Heart left ventricle (tissue), 16 donors: ENCODE measurements around the gene VPS37C. TPM values are rescaled to one million over a fixed set of nuclear protein-coding genes. Genes with fewer than 3 reads are reported as not detected.

Experiments used
- ATAC-seq, 4 donors: fragments of 200-7000 bp; cut with Tn5 transposase; one replicate each; pipeline ENCODE4 v1.9.1; 2020 to 2022; ENCODE audit warnings: moderate library complexity in 4 of 4, mild to moderate bottlenecking in 3 of 4, moderate number of reproducible peaks in 1 of 4
- DNase-seq, 5 donors: peaks; one replicate each; pipeline ENCODE4 v3.0.0-alpha.2; 2020
- H3K27ac ChIP-seq, 12 donors: fragments of 200-600 bp; sonication (generic) in 4 of 12; one replicate each; pipeline versions ENCODE4 v1.5.0 to v1.8.0; 2016 to 2022; ENCODE audit warnings: mild to moderate bottlenecking in 2 of 12
- H3K27me3 ChIP-seq, 9 donors: fragments of 200-600 bp; sonication (generic) in 2 of 9; one replicate each; pipeline versions ENCODE4 v1.5.1 to v1.8.0; 2016 to 2022; ENCODE audit warnings: mild to moderate bottlenecking in 3 of 9
- H3K36me3 ChIP-seq, 9 donors: fragments of 200-600 bp; sonication (generic) in 2 of 9; one replicate each; pipeline versions ENCODE4 v1.5.0 to v1.8.0; 2018 to 2022; ENCODE audit warnings: mild to moderate bottlenecking in 2 of 9
- H3K4me1 ChIP-seq, 12 donors: fragments of 200-600 bp; sonication (generic) in 4 of 12; one replicate each; pipeline versions ENCODE4 v1.5.0 to v1.8.0; 2016 to 2022; ENCODE audit warnings: mild to moderate bottlenecking in 3 of 12
- H3K4me3 ChIP-seq, 12 donors: fragments of 200-600 bp; sonication (generic) in 4 of 12; one replicate each; pipeline versions ENCODE4 v1.5.0 to v1.8.0; 2017 to 2022; ENCODE audit warnings: mild to moderate bottlenecking in 9 of 12, moderate library complexity in 4 of 12
- H3K9me3 ChIP-seq, 12 donors: fragments of 200-600 bp; sonication (generic) in 4 of 12; one replicate each; pipeline versions ENCODE4 v1.5.0 to v1.8.0; 2016 to 2022; ENCODE audit warnings: mild to moderate bottlenecking in 1 of 12
- CTCF ChIP-seq, 12 donors: fragments of 200-600 bp; sonication (generic) in 4 of 12; IDR thresholded peaks; one replicate each; pipeline versions ENCODE4 v1.5.0 to v1.8.0; 2018 to 2022; ENCODE audit warnings: antibody characterized with exemption in 12 of 12, mild to moderate bottlenecking in 5 of 12
- POLR2A ChIP-seq, 2 donors: fragments of 450-650 bp; IDR thresholded peaks; one replicate each; pipeline ENCODE4 v1.6.1; 2017; ENCODE audit warnings: antibody characterized with exemption in 2 of 2, mild to moderate bottlenecking in 2 of 2, moderate library complexity in 2 of 2
- WGBS, 4 donors: extraction: QIAGEN DNeasy Blood & Tissue Kit in 2 of 4; methylation state at CpG; one replicate each; pipeline versions ENCODE4 v1.1.5 to v1.1.7; 2013 to 2018; 5-methylcytosine and 5-hydroxymethylcytosine counted together
- intact Hi-C, 10 donors: fragments of 100-400 bp; cut with DNase I; formaldehyde crosslinking; loops; one replicate each; pipeline versions ENCODE4 v1.11.1 to v1.14.2; 2022
- polyA plus RNA-seq, 2 donors: library from polyadenylated mRNA; stranded (reverse); fragments of 200-250 nt; gene quantifications; one replicate each; pipeline ENCODE4 v1.2.3, GENCODE V29; 2013
- total RNA-seq, 9 donors: library from RNA; depleted of rRNA in 2 of 9; stranded (reverse); fragments of >200 nt in 2 of 9; fragmentation: NEBNext Ultra II Directional in 3 of 9; extraction: Animal tissue kit (Norgen Biotek cat#: 25700) in 3 of 9; gene quantifications; one replicate each; pipeline versions ENCODE4 v1.1.0 to v1.2.4, GENCODE V29; 2016 to 2023
- donor health status: ischemic (EF 13 %, LVEDD 7.1; RV severe dilation, severe dysfunction).
- donor health status: healthy with polysubstance abuse.
- donor health status: DM: no; HTN: yes; CAD: no.
- donor health status: DM: no; HTN: no; CAD: no.
- donor health status: ischemic (EF 25% LVEDD 6.9; RV normal size, moderate dysfunction).
- donor health status: ischemic (EF 25% LVEDD 5.7; RV mildly dilated, moderate dysfunction).
- donor health status: healthy.
- donor health status: DM: yes; HTN: yes; CAD: no.
- donor health status: ischemic (EF 35%, LVEDD 5.7; RV mildly dilated, moderate dysfunction).
- donor health status: nonischemic (EF 11% LVEDD 7.7; RV severe dilation, severe dysfunction).
- donor health status: DM: yes; HTN: yes; CAD: no.
- donor health status: PGD.
- donor health status: ischemic (EF 29% LVEDD 5.4; RV normal size, mild dysfunction).
- donor health status: nonischemic (EF 23%, LVEDD 6.1; RV moderate dilation, normal function).

The VPS37C gene
- total and polyA plus RNA-seq, 11 donors, result 11.0 to 29.0 (median 17.1) TPM

GRCh38 chr11:61138935-61139334 lies 22.3 kb downstream of the VPS37C start:
- Histone ChIP-seq H3K4me1 (peaks cover 0 to 39% (median 29%) of the 10 kb centered on the region in 12 donors), H3K27ac (peak overlapping the region in 3 of 12 donors; percentile 1 to 34 (median 26)), H3K36me3 (peaks cover 0 to 22% (median 14%) of the 10 kb centered on the region in 9 donors), H3K4me3 (peak overlapping the region in 1 of 12 donors; percentile 15), H3K9me3 (no peaks in the 10 kb centered on the region), H3K27me3 (no peaks in the 10 kb centered on the region)
- intact Hi-C loops, result loop anchor here in 1 of 10 donors (10.0 kb wide), 1 partner anchor 234 kb away; the partner anchor contains the start of gene PRPF19
- 13 to 23% (median 18%) methylated on average over 7 of the region's 7 CpGs for WGBS, 4 donors
- peak in 3 of 4 donors; percentile 29 to 44 (median 41) for ATAC-seq
- DNase-seq, result peak in 2 of 5 donors; percentile 33 to 46
- TF ChIP-seq CTCF (IDR thresholded peaks at IDR 0.05) (no peak), POLR2A (IDR thresholded peaks at IDR 0.05) (no peak)

- Histone ChIP-seq H3K27ac (no peak overlapping the region), H3K9me3 (no peaks in the 10 kb centered on the region), H3K36me3 (peaks cover 0 to 44% (median 30%) of the 10 kb centered on the region in 9 donors), H3K4me3 (no peak overlapping the region), H3K27me3 (no peaks in the 10 kb centered on the region), H3K4me1 (peaks cover 0 to 29% (median 20%) of the 10 kb centered on the region in 12 donors)
- TF ChIP-seq CTCF (IDR thresholded peaks at IDR 0.05) (no peak), POLR2A (IDR thresholded peaks at IDR 0.05) (no peak)
- ATAC-seq (peak in 3 of 4 donors; percentile 10 to 53 (median 33)), DNase-seq (peak in 2 of 5 donors; percentile 48 to 53)
- WGBS, 4 donors, result 66 to 85% (median 77%) methylated on average over 6 to 12 of the region's 12 CpGs
- intact Hi-C loops, result loop anchor here in 5 of 10 donors (5.0 to 10.0 kb wide), 4 partner anchors 47 to 358 kb away; partner anchors contain the start of gene PRPF19 (in 1 of the 5)
These were observed 26.4 kb downstream of the VPS37C start for GRCh38 chr11:61134801-61135257.

- Histone ChIP-seq H3K4me3 (no peak overlapping the region), H3K27ac (no peak overlapping the region), H3K36me3 (peaks cover 0 to 44% (median 30%) of the 10 kb centered on the region in 9 donors), H3K4me1 (peaks cover 0 to 25% (median 13%) of the 10 kb centered on the region in 12 donors), H3K27me3 (no peaks in the 10 kb centered on the region), H3K9me3 (no peaks in the 10 kb centered on the region)
- WGBS, 4 donors, result 92 to 94% (median 93%) methylated on average over 11 to 18 of the region's 18 CpGs
- no peak for DNase-seq
- ATAC-seq, result no peak
- intact Hi-C loops, result loop anchor here in 6 of 10 donors (2.0 to 10.0 kb wide), 5 partner anchors 48 to 357 kb away; partner anchors contain the start of gene PRPF19 (in 1 of the 6)
- TF ChIP-seq POLR2A (IDR thresholded peaks at IDR 0.05), result no peak
- no peak for TF ChIP-seq CTCF (IDR thresholded peaks at IDR 0.05)
These were observed 27.1 kb downstream of the VPS37C start for GRCh38 chr11:61133956-61134662.

GRCh38 chr11:61133145-61133544 lies 28.1 kb downstream of the VPS37C start:
- H3K27ac ChIP-seq, result no peak overlapping the region
- WGBS, 4 donors, result 91 to 96% (median 94%) methylated on average over 7 of the region's 7 CpGs

More at GRCh38 chr11:61133145-61133544, 28.1 kb downstream of the VPS37C start:
- Histone ChIP-seq H3K4me1 (peaks cover 0 to 16% (median 3%) of the 10 kb centered on the region in 12 donors), H3K27me3 (no peaks in the 10 kb centered on the region), H3K9me3 (no peaks in the 10 kb centered on the region), H3K36me3 (peaks cover 0 to 44% (median 28%) of the 10 kb centered on the region in 9 donors), H3K4me3 (no peak overlapping the region)
- intact Hi-C loops, result loop anchor here in 6 of 10 donors (2.0 to 10.0 kb wide), 5 partner anchors 49 to 356 kb away; partner anchors contain the start of gene PRPF19 (in 1 of the 6)
- DNase-seq (no peak), ATAC-seq (no peak)
- TF ChIP-seq POLR2A (IDR thresholded peaks at IDR 0.05) (no peak), CTCF (IDR thresholded peaks at IDR 0.05) (no peak)
